ENCODE results near the gene GPR84. TPM values are rescaled to one million over a fixed set of nuclear protein-coding genes. Genes with fewer than 3 reads are reported as not detected.

The GPR84 gene
- total and polyA plus RNA-seq, 10 of the 15 experiments (the other 5 are each of a cell fraction or from before 2014, with no cell fraction given) = 0.37 to 4.7 (median 2.6) TPM

DNA sequence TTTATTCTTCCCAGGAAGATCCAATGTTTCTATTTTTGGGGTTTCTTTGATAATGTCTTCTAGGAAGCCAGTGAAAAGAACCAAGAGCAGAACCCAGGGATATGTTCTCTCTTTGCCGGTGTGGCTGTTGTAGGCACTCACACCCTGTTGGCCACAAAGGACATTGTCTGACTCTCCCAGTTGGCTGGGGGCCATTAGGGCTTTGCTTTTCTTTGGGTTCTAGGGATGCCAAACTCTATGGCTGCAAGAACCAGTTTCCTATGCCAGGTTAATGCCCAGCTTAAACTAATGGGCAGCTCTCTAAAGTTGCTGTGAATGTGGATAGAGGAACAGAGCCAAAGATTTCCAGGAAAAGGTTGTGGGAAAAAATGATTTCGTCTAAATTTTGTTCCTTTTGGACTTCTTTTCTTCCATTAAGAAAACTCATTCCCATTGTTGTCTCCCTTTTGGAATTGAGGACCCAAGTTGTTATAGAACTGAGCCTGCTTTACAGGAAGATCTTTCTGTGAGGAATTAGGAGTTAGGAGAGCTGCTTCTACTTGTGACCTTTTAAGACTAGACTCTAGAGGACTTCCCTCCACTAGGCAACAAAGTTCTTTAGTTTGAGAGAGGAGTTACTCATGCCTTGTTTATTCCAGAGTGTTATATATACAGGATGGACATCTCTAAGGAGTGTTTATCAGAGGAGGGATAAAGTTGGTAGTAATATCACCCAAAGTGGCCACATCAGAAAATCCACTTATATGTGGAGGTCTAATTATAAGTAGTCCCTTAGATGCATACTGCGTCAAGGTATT, 26.2 kb downstream of the GPR84 start:
- no peaks in the 10 kb centered on the region for H3K9me3 ChIP-seq (replicated peaks; ENCODE audit: control insufficient read depth, insufficient read depth, low read length)
- no peak overlapping the region for H3K9ac ChIP-seq (ENCODE audit: control insufficient read depth, insufficient read depth, low read length)
- H3K79me2 ChIP-seq (ENCODE audit: control insufficient read depth, insufficient read depth, low read length) = peaks cover 5% of the 10 kb centered on the region
- no peak for DNase-seq (ENCODE audit: low read depth, low spot score)
- no peak overlapping the region for H3K4me3 ChIP-seq
- intact Hi-C loops (cut with micrococcal nuclease; ENCODE audit: unreplicated experiment) (no loop called here), in situ Hi-C loops (cut with MboI) (no loop called here)
- H3K4me2 ChIP-seq (ENCODE audit: control insufficient read depth, insufficient read depth) = no peak overlapping the region
- no TSS peak for BruUV-seq (replicated peaks)
- no peaks in the 10 kb centered on the region; the same call in 1 of the 2 replicates for H3K4me1 ChIP-seq (ENCODE audit: control insufficient read depth, insufficient read depth, low read length)
- 84% methylated on average over 3 of the region's 3 CpGs for WGBS (ENCODE audit: insufficient coverage, insufficient replicate concordance, low lambda C conversion rate, missing lambda C conversion rate)
- no peaks in the 10 kb centered on the region for H4K20me1 ChIP-seq (ENCODE audit: control insufficient read depth, insufficient read depth)
- no peaks in the 10 kb centered on the region for H3K27me3 ChIP-seq (replicated peaks in 1 of 2; ENCODE audit: control insufficient read depth in 2 of 2, insufficient read depth in 2 of 2, low read length in 1 of 2)
- no peak for ATAC-seq
- SMC1A ChIA-PET (ENCODE audit: uncharacterized antibody, unreplicated experiment) = interaction anchor here (1.0 to 4.1 kb wide), 10 partner anchors 10 to 96 kb away, joined by 3 to 19 read pairs (median 5); partner anchors contain the start of genes COPZ1 and HNRNPA1
- no peak for FAIRE-seq
- POLR2A ChIA-PET = interaction anchor here (1.0 to 1.3 kb wide), 2 partner anchors 13 to 15 kb away, joined by 3 to 4 read pairs; partner anchors contain the start of gene COPZ1
- CTCF ChIA-PET = interaction anchor here (0.7 to 6.7 kb wide), 20 partner anchors 7 to 123 kb away, joined by 3 to 113 read pairs (median 14); partner anchors contain the start of genes CBX5, COPZ1 and HNRNPA1
- RAD21 ChIA-PET (ENCODE audit: unreplicated experiment) = interaction anchor here (0.8 to 2.2 kb wide), 5 partner anchors 13 to 30 kb away, joined by 3 to 7 read pairs (median 3); partner anchors contain the start of gene COPZ1
- H3K36me3 ChIP-seq (ENCODE audit: control insufficient read depth in 2 of 2, insufficient read depth in 2 of 2, low read length in 1 of 2) = peaks cover 4 to 13% of the 10 kb centered on the region in 2 experiments
- no peak overlapping the region for H3K27ac ChIP-seq (ENCODE audit: control insufficient read depth, insufficient read depth)
- no peak for TF ChIP-seq RUNX3 (IDR thresholded peaks at IDR 0.05; ENCODE audit: low read length)
- TF ChIP-seq NRF1 (conservative IDR thresholded peaks at IDR 0.05; ENCODE audit: low read depth, low read length) = no peak
- no peak for TF ChIP-seq RAD21 (IDR thresholded peaks at IDR 0.05; ENCODE audit: insufficient read depth, low read depth, low read length)
- no peak for TF ChIP-seq POLR2AphosphoS2 (IDR thresholded peaks at IDR 0.05; ENCODE audit: low read depth, low read length)
- H2AFZ ChIP-seq (ENCODE audit: control insufficient read depth, low read depth, low read length) = no peak overlapping the region

Data from GM12878 (cell line).